Stimulated activated memory B cell treated with anti-CD40 and anti-IgM and Interleukin-4, amounts not matched to agents 10 μg/mL and 1 μg/mL and 100 μg/mL, for 72 hours (primary cell): Measurements from ENCODE around the gene CHIC2.

Source experiments
- ATAC-seq: fragments of 150-1000 bp; cut with Tn5 transposase; 2 replicates; pipeline ENCODE4 v1.10.0; 2021
- H3K27ac Mint-ChIP-seq: one replicate; pipeline ENCODE4 v1.8.0; 2022; ENCODE audit warnings: mild to moderate bottlenecking, mixed read lengths
- H3K27me3 Mint-ChIP-seq: one replicate; pipeline ENCODE4 v1.8.0; 2022; ENCODE audit warnings: mixed read lengths
- H3K36me3 Mint-ChIP-seq: one replicate; pipeline ENCODE4 v1.8.0; 2022; ENCODE audit warnings: mixed read lengths
- H3K4me1 Mint-ChIP-seq: one replicate; pipeline ENCODE4 v1.8.0; 2022; ENCODE audit warnings: mixed read lengths
- H3K4me3 Mint-ChIP-seq: one replicate; pipeline ENCODE4 v1.8.0; 2022; ENCODE audit warnings: mild to moderate bottlenecking, moderate library complexity, mixed read lengths
- H3K9me3 Mint-ChIP-seq: one replicate; pipeline ENCODE4 v1.8.0; 2022; ENCODE audit warnings: mixed read lengths

Gene CHIC2

GRCh38 chr4:53967986-53968385 is 96.4 kb downstream of the CHIC2 start:
- no peak overlapping the region for H3K4me3 Mint-ChIP-seq
- no peaks in the 10 kb centered on the region for H3K9me3 Mint-ChIP-seq
- H3K36me3 Mint-ChIP-seq, result peaks cover 4% of the 10 kb centered on the region
- no peak overlapping the region for H3K27ac Mint-ChIP-seq
- no peak for ATAC-seq
- no peaks in the 10 kb centered on the region for H3K4me1 Mint-ChIP-seq
- H3K27me3 Mint-ChIP-seq, result peaks cover 5% of the 10 kb centered on the region

DNA sequence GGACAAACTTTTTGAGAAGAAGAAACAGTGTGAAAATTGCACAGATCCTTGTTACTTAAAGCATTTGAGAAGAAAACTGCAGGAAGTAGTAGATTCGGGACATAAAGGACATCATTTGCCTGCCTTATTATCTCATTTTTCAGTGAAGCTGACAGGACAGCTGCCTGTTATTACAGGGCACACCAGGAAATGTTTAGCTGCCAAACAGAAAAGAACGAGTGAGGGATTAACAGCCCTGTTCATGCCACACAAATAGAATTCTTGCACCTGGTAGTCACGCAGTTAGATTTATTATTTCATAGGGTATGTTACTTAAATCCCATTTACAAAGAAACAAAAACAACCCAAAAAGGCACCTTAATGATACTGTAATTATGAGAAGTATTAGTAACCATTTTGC is 100.6 kb downstream of the CHIC2 start:
- no peak overlapping the region for H3K4me3 Mint-ChIP-seq
- H3K9me3 Mint-ChIP-seq, result no peaks in the 10 kb centered on the region
- no peaks in the 10 kb centered on the region for H3K36me3 Mint-ChIP-seq
- H3K27me3 Mint-ChIP-seq, result no peaks in the 10 kb centered on the region
- ATAC-seq, result no peak
- H3K27ac Mint-ChIP-seq, result no peak overlapping the region
- H3K4me1 Mint-ChIP-seq, result no peaks in the 10 kb centered on the region

GRCh38 chr4:53963336-53963735 is 101.1 kb downstream of the CHIC2 start:
- Mint-ChIP-seq H3K36me3 (no peaks in the 10 kb centered on the region), H3K27me3 (no peaks in the 10 kb centered on the region), H3K4me1 (no peaks in the 10 kb centered on the region), H3K27ac (no peak overlapping the region), H3K4me3 (no peak overlapping the region), H3K9me3 (no peaks in the 10 kb centered on the region)
- ATAC-seq, result no peak

- Mint-ChIP-seq H3K27ac (no peak overlapping the region), H3K4me1 (no peaks in the 10 kb centered on the region), H3K36me3 (no peaks in the 10 kb centered on the region), H3K27me3 (no peaks in the 10 kb centered on the region), H3K9me3 (no peaks in the 10 kb centered on the region), H3K4me3 (no peak overlapping the region)
- ATAC-seq, result no peak
Observed at GRCh38 chr4:53962516-53963225, 101.7 kb downstream of the CHIC2 start.

- Mint-ChIP-seq H3K27ac (no peak overlapping the region), H3K27me3 (no peaks in the 10 kb centered on the region), H3K4me3 (no peak overlapping the region), H3K9me3 (no peaks in the 10 kb centered on the region), H3K36me3 (no peaks in the 10 kb centered on the region), H3K4me1 (no peaks in the 10 kb centered on the region)
- ATAC-seq, result no peak
Observed at GRCh38 chr4:53961351-53961750, 103.1 kb downstream of the CHIC2 start.

DNA sequence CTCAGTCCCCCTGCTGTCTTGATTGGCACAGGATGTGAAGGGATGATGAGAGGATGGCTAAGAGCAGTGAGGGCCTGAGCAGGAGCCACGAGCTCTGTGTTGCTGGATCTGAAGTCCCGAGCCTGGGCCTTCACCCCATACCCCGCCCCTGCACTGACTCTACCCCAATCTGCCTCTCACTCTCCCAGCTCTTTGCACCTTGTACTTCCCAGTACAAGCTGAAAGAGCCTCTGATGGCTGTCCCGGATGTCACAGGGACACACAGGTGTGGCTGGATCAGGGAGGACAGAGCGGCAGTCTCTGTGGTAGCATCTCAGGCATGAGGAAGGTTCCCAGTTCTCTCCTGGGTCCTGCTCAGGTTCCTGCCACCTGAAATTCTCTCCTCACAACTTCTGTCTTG is 103.6 kb downstream of the CHIC2 start:
- Mint-ChIP-seq H3K27me3 (no peaks in the 10 kb centered on the region), H3K4me3 (no peak overlapping the region), H3K36me3 (no peaks in the 10 kb centered on the region), H3K4me1 (no peaks in the 10 kb centered on the region), H3K27ac (no peak overlapping the region), H3K9me3 (no peaks in the 10 kb centered on the region)
- ATAC-seq, result peak; percentile 29
